T-helper 1 cell treated with Interleukin-12 subunit alpha and Interleukin-12 subunit beta and Interleukin-4 antibody, amounts not matched to agents 30 μg/mL and 1 μg/mL, for 36 hours (primary cell): Measurements from ENCODE around the gene HSPA1B.
"Not testable (repeated sequence)": the region's sequence is repeated elsewhere in the genome, so short reads cannot be mapped to it uniquely, and the experiment has no call there.

Source experiments
- H3K27ac Mint-ChIP-seq: one replicate; pipeline ENCODE4 v1.8.0; 2021; ENCODE audit warnings: mild to moderate bottlenecking, mixed read lengths
- H3K27me3 Mint-ChIP-seq: one replicate; pipeline ENCODE4 v1.8.0; 2021; ENCODE audit warnings: low read depth, mixed read lengths
- H3K36me3 Mint-ChIP-seq: one replicate; pipeline ENCODE4 v1.8.0; 2021; ENCODE audit warnings: low read depth, mixed read lengths
- H3K4me1 Mint-ChIP-seq: one replicate; pipeline ENCODE4 v1.8.0; 2021; ENCODE audit warnings: low read depth, mixed read lengths
- H3K4me3 Mint-ChIP-seq: one replicate; pipeline ENCODE4 v1.8.0; 2021; ENCODE audit warnings: mild to moderate bottlenecking, moderate library complexity, mixed read lengths
- H3K9me3 Mint-ChIP-seq: one replicate; pipeline ENCODE4 v1.8.0; 2021; ENCODE audit warnings: mixed read lengths

The HSPA1B gene

DNA sequence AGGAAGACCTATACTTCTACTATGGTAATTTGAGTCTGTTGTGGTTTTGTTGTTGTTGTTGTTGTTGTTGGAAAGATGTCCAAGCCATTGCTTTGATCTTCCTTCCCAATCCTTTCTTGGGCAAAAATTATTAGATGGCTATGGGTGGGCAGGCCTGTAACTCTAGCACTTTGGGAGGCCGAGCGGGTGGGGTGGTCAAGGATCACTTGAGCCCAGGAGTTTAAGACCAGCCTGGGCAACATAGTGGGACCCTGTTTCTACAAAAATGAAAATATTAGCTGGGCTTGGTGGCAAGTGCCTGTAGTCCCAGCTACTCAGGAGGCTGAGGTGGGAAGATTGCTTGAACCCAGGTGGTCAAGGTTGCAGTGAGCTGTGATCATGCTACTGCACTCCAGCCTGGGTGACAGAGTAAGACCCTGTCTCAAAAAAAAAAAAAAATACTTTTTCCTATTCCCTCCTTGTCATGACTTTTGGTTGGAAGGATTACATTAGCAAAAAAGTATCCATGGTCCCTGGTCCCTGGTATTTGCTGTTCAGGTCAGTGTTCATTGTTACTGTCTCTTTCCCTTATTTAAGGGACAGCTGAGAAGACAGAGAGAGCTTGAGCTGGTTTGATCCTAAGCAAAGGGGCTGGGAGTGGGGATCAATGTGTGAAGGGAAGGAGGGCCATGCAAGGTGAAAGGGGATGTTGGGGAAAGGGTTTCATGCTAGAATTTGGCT lies 23.4 kb downstream of the HSPA1B start:
- no peak overlapping the region for H3K4me3 Mint-ChIP-seq
- no peaks in the 10 kb centered on the region for H3K4me1 Mint-ChIP-seq
- no peaks in the 10 kb centered on the region for H3K36me3 Mint-ChIP-seq
- no peaks in the 10 kb centered on the region for H3K27me3 Mint-ChIP-seq
- no peak overlapping the region for H3K27ac Mint-ChIP-seq
- no peaks in the 10 kb centered on the region for H3K9me3 Mint-ChIP-seq

DNA sequence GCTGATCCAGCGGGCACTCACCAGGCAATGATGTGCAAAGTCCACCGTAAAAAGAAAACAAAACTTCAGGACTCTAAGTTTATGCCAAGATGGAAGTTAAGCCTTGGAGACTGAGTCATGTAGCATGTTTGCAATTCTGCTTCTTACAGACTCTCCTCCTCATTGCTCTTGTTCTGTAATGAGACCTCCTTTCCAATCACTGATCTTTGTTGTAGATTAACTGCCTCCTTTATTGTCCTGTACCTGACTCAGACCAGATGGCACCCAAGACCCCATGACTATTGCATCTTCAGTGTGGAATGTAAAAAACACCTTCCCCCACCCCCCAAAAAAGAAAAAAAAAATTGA lies 23.9 kb downstream of the HSPA1B start:
- no peaks in the 10 kb centered on the region for H3K4me1 Mint-ChIP-seq
- H3K4me3 Mint-ChIP-seq, result no peak overlapping the region
- H3K36me3 Mint-ChIP-seq, result no peaks in the 10 kb centered on the region
- H3K27ac Mint-ChIP-seq, result no peak overlapping the region
- H3K27me3 Mint-ChIP-seq, result no peaks in the 10 kb centered on the region
- no peaks in the 10 kb centered on the region for H3K9me3 Mint-ChIP-seq

DNA sequence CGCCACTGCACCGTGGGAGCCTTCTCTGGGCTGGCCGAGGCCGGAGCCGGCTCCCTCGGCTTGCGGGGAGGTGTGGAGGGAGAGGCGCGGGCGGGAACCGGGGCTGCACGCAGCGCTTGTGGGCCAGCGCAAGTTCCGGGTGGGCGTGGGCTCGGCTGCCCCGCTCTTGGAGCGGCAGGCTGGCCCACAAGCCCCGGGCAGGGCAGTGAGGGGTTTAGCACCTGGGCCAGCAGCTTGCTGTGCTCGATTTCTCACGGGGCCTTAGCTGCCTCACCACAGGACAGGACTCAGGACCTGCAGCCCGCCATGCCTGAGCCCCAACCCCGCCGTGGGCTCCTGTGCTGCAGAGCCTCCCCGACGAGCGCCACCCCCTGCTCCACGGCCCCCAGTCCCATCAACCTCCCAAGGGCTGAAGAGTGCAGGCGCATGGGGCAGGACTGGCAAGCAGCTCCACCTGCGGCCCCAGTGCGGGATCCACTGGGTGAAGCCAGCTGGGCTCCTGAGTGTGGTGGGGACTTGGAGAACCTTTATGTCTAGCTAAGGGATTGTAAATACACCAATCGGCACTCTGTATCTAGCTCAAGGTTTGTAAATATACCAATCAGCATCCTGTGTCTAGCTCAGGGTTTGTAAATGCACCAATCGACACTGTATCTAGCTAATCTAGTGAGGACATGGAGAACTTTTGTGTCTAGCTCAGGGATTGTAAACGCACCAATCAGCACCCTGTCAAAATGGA lies 24.6 kb downstream of the HSPA1B start:
- not testable (repeated sequence) for H3K36me3 Mint-ChIP-seq, H3K4me3 Mint-ChIP-seq, H3K27ac Mint-ChIP-seq, H3K27me3 Mint-ChIP-seq, H3K4me1 Mint-ChIP-seq, H3K9me3 Mint-ChIP-seq

- H3K27ac Mint-ChIP-seq, H3K27me3 Mint-ChIP-seq, H3K4me3 Mint-ChIP-seq, H3K9me3 Mint-ChIP-seq: not testable (repeated sequence)
- H3K36me3 Mint-ChIP-seq, result peaks cover 18% of the 10 kb centered on the region
- peaks cover 12% of the 10 kb centered on the region for H3K4me1 Mint-ChIP-seq
These were observed 30.2 kb downstream of the HSPA1B start for GRCh38 chr6:31857774-31858173.

- Mint-ChIP-seq H3K36me3 (peaks cover 20% of the 10 kb centered on the region), H3K9me3 (no peaks in the 10 kb centered on the region), H3K4me3 (no peak overlapping the region), H3K4me1 (peaks cover 16% of the 10 kb centered on the region), H3K27ac (no peak overlapping the region), H3K27me3 (no peaks in the 10 kb centered on the region)
These were observed 31.2 kb downstream of the HSPA1B start for GRCh38 chr6:31858707-31859106.

- H3K27ac Mint-ChIP-seq, result no peak overlapping the region
- H3K4me1 Mint-ChIP-seq, result peaks cover 20% of the 10 kb centered on the region
- H3K36me3 Mint-ChIP-seq, result peaks cover 20% of the 10 kb centered on the region
- H3K4me3 Mint-ChIP-seq, result no peak overlapping the region
- no peaks in the 10 kb centered on the region for H3K9me3 Mint-ChIP-seq
- no peaks in the 10 kb centered on the region for H3K27me3 Mint-ChIP-seq
These were observed 32.4 kb downstream of the HSPA1B start for GRCh38 chr6:31859923-31860322.

- Mint-ChIP-seq H3K27me3 (no peaks in the 10 kb centered on the region), H3K36me3 (peaks cover 20% of the 10 kb centered on the region), H3K4me3 (no peak overlapping the region), H3K27ac (no peak overlapping the region), H3K9me3 (no peaks in the 10 kb centered on the region), H3K4me1 (peaks cover 20% of the 10 kb centered on the region)
These were observed 32.8 kb downstream of the HSPA1B start for GRCh38 chr6:31860349-31860748.

- Mint-ChIP-seq H3K4me1 (peaks cover 20% of the 10 kb centered on the region), H3K27me3 (no peaks in the 10 kb centered on the region), H3K27ac (peak overlapping the region; percentile 91), H3K36me3 (peaks cover 20% of the 10 kb centered on the region), H3K4me3 (peak overlapping the region; percentile 98), H3K9me3 (no peaks in the 10 kb centered on the region)
These were observed 33.6 kb downstream of the HSPA1B start for GRCh38 chr6:31861150-31861549.

- H3K9me3 Mint-ChIP-seq, result no peaks in the 10 kb centered on the region
- peaks cover 18% of the 10 kb centered on the region for H3K36me3 Mint-ChIP-seq
- H3K27ac Mint-ChIP-seq, result peak overlapping the region; percentile 91
- no peaks in the 10 kb centered on the region for H3K27me3 Mint-ChIP-seq
- H3K4me1 Mint-ChIP-seq, result peaks cover 20% of the 10 kb centered on the region
- peak overlapping the region; percentile 98 for H3K4me3 Mint-ChIP-seq
These were observed 34.4 kb downstream of the HSPA1B start for GRCh38 chr6:31861919-31862343.

DNA sequence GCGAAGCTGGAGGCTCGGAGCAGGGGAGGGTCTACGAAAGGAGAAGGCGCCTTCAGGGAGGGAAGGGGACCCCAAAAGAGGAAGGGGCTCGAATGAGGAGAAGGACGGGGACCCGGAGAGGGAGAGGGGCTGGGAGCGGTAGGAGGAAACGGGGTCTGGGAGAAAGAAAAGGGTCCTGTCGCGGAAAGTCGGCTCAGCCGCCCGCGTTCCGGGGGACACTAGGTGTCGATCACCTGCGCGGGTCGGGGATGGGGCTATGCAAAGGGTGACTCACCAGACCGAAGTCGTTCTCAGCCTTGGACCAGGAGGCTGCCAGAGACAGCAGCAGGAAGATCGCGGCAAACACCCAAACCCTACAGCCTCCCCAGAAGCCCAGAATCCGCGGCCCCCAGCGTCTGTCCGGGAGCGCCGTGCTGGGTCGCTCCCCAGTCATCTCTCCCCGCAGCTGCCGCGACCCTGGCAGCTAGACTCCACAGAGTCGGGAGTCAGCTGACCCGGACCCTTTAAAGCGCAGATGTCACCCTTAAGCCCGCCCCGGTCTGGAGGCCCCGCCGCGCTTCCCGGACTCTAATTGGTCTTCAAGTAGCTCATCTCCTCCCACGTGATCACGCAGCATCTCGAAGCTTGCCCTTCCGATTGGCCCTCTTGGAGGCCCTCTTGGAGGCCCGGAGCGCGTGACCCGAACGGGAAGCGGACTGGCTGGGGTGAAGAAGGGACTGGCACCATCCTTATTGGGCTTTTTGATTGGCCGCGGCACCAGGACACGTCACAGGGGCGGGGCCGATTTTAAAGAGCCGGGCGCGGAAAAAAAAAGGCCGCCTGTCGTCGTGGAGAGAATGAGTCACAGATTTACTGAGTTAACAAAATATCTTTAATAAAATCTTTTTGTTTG lies 35.1 kb downstream of the HSPA1B start, which contains the start of gene NEU1:
TSS of gene NEU1 (minus strand) at position 478 of the 892 bp plus-strand sequence. CDS start at position 433, 45 bp downstream.
- peaks cover 14% of the 10 kb centered on the region for H3K36me3 Mint-ChIP-seq
- no peaks in the 10 kb centered on the region for H3K27me3 Mint-ChIP-seq
- H3K27ac Mint-ChIP-seq, result peak within 1 kb of the TSS; percentile 91

DNA sequence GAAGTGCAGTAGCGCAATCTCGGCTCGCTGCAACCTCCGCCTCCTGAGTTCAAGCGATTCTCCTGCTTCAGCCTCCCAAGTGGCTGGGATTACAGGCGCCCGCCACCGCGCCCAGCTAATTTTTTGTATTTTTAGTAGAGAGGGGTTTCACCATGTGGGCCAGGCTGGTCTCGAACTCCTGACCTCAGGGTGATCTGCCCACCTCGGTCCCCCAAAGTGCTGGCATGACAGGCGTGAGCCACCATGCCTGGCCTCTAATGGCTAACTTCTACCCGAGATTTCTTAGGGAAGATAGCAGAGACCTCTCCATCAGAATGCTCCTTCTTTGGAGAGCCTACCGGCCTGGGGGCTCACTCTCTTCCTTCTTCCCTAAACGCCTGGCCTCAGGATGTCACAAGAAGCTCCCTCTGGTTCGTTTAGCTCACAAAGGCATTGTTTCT lies 36.6 kb downstream of the HSPA1B start:
- Mint-ChIP-seq H3K36me3 (peaks cover 12% of the 10 kb centered on the region), H3K4me1 (peaks cover 20% of the 10 kb centered on the region), H3K27ac (peak overlapping the region; percentile 91), H3K4me3 (peak overlapping the region; percentile 98)
- not testable (repeated sequence) for H3K9me3 Mint-ChIP-seq, H3K27me3 Mint-ChIP-seq

More for the DNA sequence above, 35.1 kb downstream of the HSPA1B start, which contains the start of gene NEU1:
- Mint-ChIP-seq H3K9me3 (no peaks in the 10 kb centered on the region), H3K4me3 (peak within 1 kb of the TSS; percentile 98), H3K4me1 (peaks cover 20% of the 10 kb centered on the region)

GRCh38 chr6:31864818-31865204 lies 37.3 kb downstream of the HSPA1B start:
- Mint-ChIP-seq H3K36me3 (peaks cover 7% of the 10 kb centered on the region), H3K9me3 (no peaks in the 10 kb centered on the region), H3K4me1 (peaks cover 20% of the 10 kb centered on the region), H3K4me3 (no peak overlapping the region), H3K27ac (no peak overlapping the region), H3K27me3 (no peaks in the 10 kb centered on the region)

- H3K27me3 Mint-ChIP-seq, result peaks cover 2% of the 10 kb centered on the region
- peaks cover 20% of the 10 kb centered on the region for H3K4me1 Mint-ChIP-seq
- H3K9me3 Mint-ChIP-seq, result no peaks in the 10 kb centered on the region
- peaks cover 4% of the 10 kb centered on the region for H3K36me3 Mint-ChIP-seq
- no peak overlapping the region for H3K4me3 Mint-ChIP-seq
- no peak overlapping the region for H3K27ac Mint-ChIP-seq
These were observed 37.9 kb downstream of the HSPA1B start for GRCh38 chr6:31865205-31866118.

DNA sequence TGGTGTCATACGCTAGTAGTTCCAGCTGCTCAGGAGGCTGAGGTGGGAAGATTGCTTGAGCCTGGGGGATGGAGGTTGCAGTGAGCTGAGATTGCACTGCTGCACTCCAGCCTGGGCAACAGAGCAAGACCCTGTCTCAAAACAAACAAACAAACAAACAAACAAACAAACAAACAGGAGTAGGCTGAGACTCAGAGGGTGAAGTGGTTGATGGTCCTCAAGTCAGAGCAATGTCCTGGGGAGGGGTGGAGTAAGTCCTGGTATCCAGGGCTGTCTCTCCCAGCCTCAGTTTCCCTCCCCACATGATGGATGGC lies 41.1 kb downstream of the HSPA1B start:
- H3K36me3 Mint-ChIP-seq, H3K4me1 Mint-ChIP-seq, H3K27ac Mint-ChIP-seq, H3K9me3 Mint-ChIP-seq, H3K27me3 Mint-ChIP-seq, H3K4me3 Mint-ChIP-seq: not testable (repeated sequence)
